Panc1 (cell line): ENCODE measurements around the gene CYB5R2. TPM values are rescaled to one million over a fixed set of nuclear protein-coding genes. Genes with fewer than 3 reads are reported as not detected.

Experiments
- ATAC-seq: fragments of 200-7000 bp; cut with Tn5 transposase; 2 replicates; pipeline ENCODE4 v1.9.1; 2020; ENCODE audit warnings: mild to moderate bottlenecking, moderate library complexity
- BruUV-seq: library from RNA; stranded (reverse); fragments of 400-500 nt; replicated peaks from 2 replicates; lab custom pipeline; 2021; lab: Mats Ljungman, UMichigan
- CTCF ChIA-PET: fragments of 300-600 bp; sonication (Branson Sonifier 250); formaldehyde crosslinking; loops from one replicate; lab custom pipeline; 2022; ENCODE audit warnings: antibody characterized with exemption; lab: Charles Lee
- POLR2A ChIA-PET: fragments of 300-600 bp; sonication (Branson Sonifier 250); formaldehyde crosslinking; loops from one replicate; lab custom pipeline; 2022; ENCODE audit warnings: antibody characterized with exemption; lab: Charles Lee
- DNase-seq: peaks from one replicate; pipeline ENCODE4 v3.0.0-alpha.2; 2010; ENCODE audit warnings: low read depth, low spot score
- H3K27ac ChIP-seq: 2 replicates; pipeline ENCODE4 v1.5.1; 2011; ENCODE audit warnings: mild to moderate bottlenecking, low read length, inconsistent platforms
- H3K27me3 ChIP-seq: fragments of 200-500 bp; sonication (Bioruptor generic); 2 replicates; pipeline ENCODE4 v1.6.0; 2014; ENCODE audit warnings: low read length, inconsistent platforms; ENCODE audit not compliant: control insufficient read depth, insufficient read depth
- H3K36me3 ChIP-seq: fragments of 200-500 bp; sonication (Bioruptor generic); 2 replicates; pipeline ENCODE4 v1.5.1; 2014; ENCODE audit warnings: inconsistent platforms, mild to moderate bottlenecking, low read length, moderate library complexity; ENCODE audit not compliant: control insufficient read depth, insufficient read depth
- H3K4me1 ChIP-seq: 2 replicates; pipeline ENCODE4 v1.5.1; 2011; ENCODE audit warnings: inconsistent platforms, mild to moderate bottlenecking, low read length, moderate library complexity; ENCODE audit not compliant: control insufficient read depth, insufficient read depth
- H3K4me3 ChIP-seq, 2 experiments: 2 replicates each; pipeline ENCODE4 v1.5.1; 2011 to 2012; ENCODE audit warnings: low read depth in 2 of 2, low read length in 2 of 2, mild to moderate bottlenecking in 2 of 2, inconsistent platforms in 1 of 2, moderate library complexity in 1 of 2
- H3K9me3 ChIP-seq: fragments of 200-500 bp; sonication (Bioruptor generic); 2 replicates; pipeline ENCODE4 v1.5.1; 2014; ENCODE audit warnings: low read depth, mild to moderate bottlenecking, inconsistent platforms, low read length, moderate library complexity; ENCODE audit not compliant: control insufficient read depth, insufficient read depth
- CTCF ChIP-seq: fragments of 450-650 bp; IDR thresholded peaks from 2 replicates; pipeline ENCODE4 v1.5.1; 2017; ENCODE audit warnings: mild to moderate bottlenecking
- POLR2AphosphoS5 ChIP-seq: IDR thresholded peaks from 2 replicates; pipeline ENCODE4 v1.6.1; 2012; ENCODE audit warnings: mild to moderate bottlenecking, low read depth, low read length, moderate library complexity
- REST ChIP-seq, 2 experiments: IDR thresholded peaks; 2 replicates each; pipeline ENCODE4 v1.6.1; 2011 to 2012; ENCODE audit warnings: low read depth in 2 of 2, control low read depth in 1 of 2, low read length in 1 of 2, mild to moderate bottlenecking in 1 of 2, moderate library complexity in 1 of 2; ENCODE audit not compliant: insufficient read depth in 1 of 2
- SIN3A ChIP-seq: IDR thresholded peaks from 2 replicates; pipeline ENCODE4 v1.6.1; 2012; ENCODE audit warnings: low read depth, mild to moderate bottlenecking, low read length, moderate library complexity, borderline replicate concordance; ENCODE audit not compliant: insufficient read depth
- TCF7L2 ChIP-seq: IDR thresholded peaks from 2 replicates; pipeline ENCODE4 v1.6.1; 2011; ENCODE audit warnings: mild to moderate bottlenecking, low read depth, low read length, inconsistent platforms
- in situ Hi-C: cut with HindIII; loops from 2 replicates; pipeline ENCODE4 v1.10.0; 2016; ENCODE audit warnings: low sequenced_read_pairs, low pct_unique_long_range_greater_than_20kb
- intact Hi-C: fragments of 100-400 bp; cut with micrococcal nuclease; formaldehyde crosslinking; loops from one replicate; pipeline ENCODE4 v1.10.0; 2022; ENCODE audit not compliant: unreplicated experiment
- total RNA-seq: library from RNA; stranded (reverse); gene quantifications from one replicate; pipeline ENCODE4 v1.2.1, GENCODE V29; 2021; ENCODE audit not compliant: unreplicated experiment

Gene CYB5R2
- total RNA-seq, 1 experiment from 2014 or later, result 46.3 TPM

- intact Hi-C loops, result no loop called here
- no peak overlapping the region for H3K27ac ChIP-seq
- TF ChIP-seq TCF7L2, result no peak
- no peak for TF ChIP-seq CTCF
- TF ChIP-seq REST (IDR thresholded peaks at IDR 0.05; ENCODE audit: insufficient read depth in 1 of 2, low read depth in 2 of 2, low read length in 1 of 2), result no peak
- no peak for TF ChIP-seq SIN3A
- no peak for TF ChIP-seq POLR2AphosphoS5
- BruUV-seq, result no TSS peak
- H3K9me3 ChIP-seq, result no peaks in the 10 kb centered on the region
- H3K4me1 ChIP-seq, result no peaks in the 10 kb centered on the region
- no peak overlapping the region for H3K4me3 ChIP-seq
- ChIA-PET CTCF (no interaction called here), POLR2A (no interaction called here)
- H3K36me3 ChIP-seq, result no peaks in the 10 kb centered on the region
- ATAC-seq (no peak), DNase-seq (no peak)
- in situ Hi-C loops, result no loop called here
- H3K27me3 ChIP-seq, result no peaks in the 10 kb centered on the region
Measured at GRCh38 chr11:7617032-7617431, 56.3 kb downstream of the CYB5R2 start.

Other genes starting within 250 kb of the CYB5R2 start
- gene OLFML1, start 188.0 kb downstream of the CYB5R2 start, total RNA-seq, result not detected
- gene PPFIBP2, start 159.5 kb downstream of the CYB5R2 start, total RNA-seq, result 21.5 TPM
- not detected for gene OVCH2, start 33.0 kb upstream of the CYB5R2 start, total RNA-seq
- gene OR5P2, start 123.4 kb upstream of the CYB5R2 start, total RNA-seq, result not detected
- not detected for gene OR5P3, start 157.3 kb upstream of the CYB5R2 start, total RNA-seq